IMR-90 (cell line): Measurements from ENCODE around the gene CCDC74B. TPM values are rescaled to one million over a fixed set of nuclear protein-coding genes. Genes with fewer than 3 reads are reported as not detected.
"Not testable (repeated sequence)": the region's sequence is repeated elsewhere in the genome, so short reads cannot be mapped to it uniquely, and the experiment has no call there.

Experiments
- ATAC-seq: fragments of 200-7000 bp; cut with Tn5 transposase; 2 replicates; pipeline ENCODE4 v1.9.1; 2020; ENCODE audit warnings: low read depth, mild to moderate bottlenecking, moderate library complexity
- BruUV-seq: library from RNA; stranded (reverse); fragments of 400-500 nt; replicated peaks from 2 replicates; lab custom pipeline; 2021; lab: Mats Ljungman, UMichigan
- CTCF ChIA-PET: fragments of 300-600 bp; formaldehyde crosslinking; extraction: SDS; loops from one replicate; lab custom pipeline; 2021; ENCODE audit warnings: antibody characterized with exemption; lab: Yijun Ruan, JAX
- POLR2A ChIA-PET: fragments of 300-600 bp; sonication (Branson Sonifier 250); formaldehyde crosslinking; loops from one replicate; lab custom pipeline; 2022; ENCODE audit warnings: antibody characterized with exemption; ENCODE audit not compliant: unreplicated experiment; lab: Charles Lee
- DNase-seq: peaks from one replicate; pipeline ENCODE4 v3.0.0; 2013
- H2AFZ ChIP-seq: replicated peaks from 2 replicates; pipeline ENCODE3; 2013; ENCODE audit warnings: low read length, mild to moderate bottlenecking; ENCODE audit not compliant: poor library complexity
- H2AK5ac ChIP-seq: 2 replicates; pipeline ENCODE4 v1.6.1; 2013; ENCODE audit warnings: low read depth, low read length, inconsistent platforms
- H2AK9ac ChIP-seq: replicated peaks from 2 replicates; pipeline ENCODE3; 2013; ENCODE audit warnings: mild to moderate bottlenecking, low read depth, low read length, moderate library complexity; ENCODE audit not compliant: poor library complexity
- H2BK120ac ChIP-seq: 2 replicates; pipeline ENCODE4 v1.6.1; 2013; ENCODE audit warnings: low read depth, low read length, inconsistent platforms
- H2BK15ac ChIP-seq: 3 replicates; pipeline ENCODE4 v1.6.1; 2013; ENCODE audit warnings: low read depth, low read length, inconsistent platforms
- H2BK20ac ChIP-seq: 2 replicates; pipeline ENCODE4 v1.6.1; 2013; ENCODE audit warnings: low read depth, mild to moderate bottlenecking, inconsistent platforms, low read length, moderate library complexity
- H2BK5ac ChIP-seq: 2 replicates; pipeline ENCODE4 v1.6.1; 2013; ENCODE audit warnings: mild to moderate bottlenecking, low read depth, low read length, inconsistent platforms; ENCODE audit not compliant: poor library complexity, severe bottlenecking
- H3K14ac ChIP-seq: replicated peaks from 2 replicates; pipeline ENCODE4 v1.6.1; 2013; ENCODE audit warnings: low read depth, low read length, inconsistent platforms
- H3K18ac ChIP-seq: 2 replicates; pipeline ENCODE4 v1.6.1; 2013; ENCODE audit warnings: low read depth, low read length, control low read depth
- H3K23ac ChIP-seq: 2 replicates; pipeline ENCODE4 v1.6.1; 2013; ENCODE audit warnings: low read depth, low read length, inconsistent platforms
- H3K27ac ChIP-seq: 2 replicates; pipeline ENCODE4 v1.5.1; 2013; ENCODE audit warnings: mild to moderate bottlenecking, control low read depth, low read length; ENCODE audit not compliant: insufficient read depth
- H3K27me3 ChIP-seq: 2 replicates; pipeline ENCODE4 v1.6.1; 2013; ENCODE audit warnings: low read length; ENCODE audit not compliant: control insufficient read depth, insufficient read depth
- H3K36me3 ChIP-seq: 2 replicates; pipeline ENCODE4 v1.6.1; 2013; ENCODE audit warnings: low read length, mixed read lengths; ENCODE audit not compliant: control insufficient read depth, insufficient read depth
- H3K4ac ChIP-seq: 2 replicates; pipeline ENCODE4 v1.6.1; 2013; ENCODE audit warnings: low read depth, low read length, inconsistent platforms
- H3K4me1 ChIP-seq: 2 replicates; pipeline ENCODE4 v1.6.1; 2013; ENCODE audit warnings: low read length, mixed read lengths; ENCODE audit not compliant: control insufficient read depth, insufficient read depth
- H3K4me2 ChIP-seq: 2 replicates; pipeline ENCODE4 v1.6.1; 2013; ENCODE audit warnings: low read depth, mild to moderate bottlenecking, control low read depth, low read length, moderate library complexity
- H3K4me3 ChIP-seq: 2 replicates; pipeline ENCODE4 v1.5.1; 2013; ENCODE audit warnings: low read depth, mild to moderate bottlenecking, control low read depth, low read length, moderate library complexity; ENCODE audit not compliant: insufficient read depth
- H3K56ac ChIP-seq: 2 replicates; pipeline ENCODE4 v1.6.1; 2013; ENCODE audit warnings: low read length, inconsistent platforms; ENCODE audit not compliant: insufficient read depth; ENCODE audit errors: extremely low read depth
- H3K79me1 ChIP-seq, 2 experiments: 2 replicates each; pipeline ENCODE4 v1.6.1; 2013; ENCODE audit warnings: low read length in 2 of 2, inconsistent platforms in 1 of 2, low read depth in 1 of 2
- H3K9ac ChIP-seq: 2 replicates; pipeline ENCODE4 v1.6.1; 2013; ENCODE audit warnings: low read depth, low read length, control low read depth
- H3K9me1 ChIP-seq: 2 replicates; pipeline ENCODE4 v1.6.1; 2013; ENCODE audit warnings: low read length, inconsistent platforms; ENCODE audit not compliant: insufficient read depth
- H3K9me3 ChIP-seq: 2 replicates; pipeline ENCODE4 v1.6.1; 2013; ENCODE audit warnings: low read length; ENCODE audit not compliant: control insufficient read depth, insufficient read depth
- H4K20me1 ChIP-seq: 2 replicates; pipeline ENCODE4 v1.6.1; 2013; ENCODE audit warnings: low read length, inconsistent platforms; ENCODE audit not compliant: insufficient read depth
- H4K5ac ChIP-seq: 2 replicates; pipeline ENCODE4 v1.6.1; 2013; ENCODE audit warnings: mild to moderate bottlenecking, low read depth, low read length, control low read depth
- H4K8ac ChIP-seq, 2 experiments: 2 replicates each; pipeline ENCODE4 v1.6.1; 2013; ENCODE audit warnings: low read depth in 2 of 2, low read length in 2 of 2, control low read depth in 1 of 2, inconsistent platforms in 1 of 2
- H4K91ac ChIP-seq: 2 replicates; pipeline ENCODE4 v1.6.1; 2013; ENCODE audit warnings: low read depth, low read length, inconsistent platforms; ENCODE audit not compliant: insufficient read depth
- WGBS, 2 experiments: methylation state at CpG; one replicate each; pipeline versions ENCODE4 v1.1.5 to v1.1.7; 2013; ENCODE audit warnings: missing lambda C conversion rate in 2 of 2; ENCODE audit not compliant: insufficient read length in 1 of 2; ENCODE audit errors: extremely low coverage in 2 of 2; 5-methylcytosine and 5-hydroxymethylcytosine counted together
- dilution Hi-C: fragments of 300-500 bp; cut with HindIII; formaldehyde crosslinking; loops from one replicate; pipeline ENCODE4 v1.14.3; 2018; ENCODE audit warnings: low sequenced_read_pairs; ENCODE audit not compliant: unreplicated experiment
- in situ Hi-C: fragments of 300-500 bp; cut with MboI; formaldehyde crosslinking; loops from 3 replicates; pipeline ENCODE4 v1.14.3; 2019; ENCODE audit warnings: low sequenced_read_pairs, inconsistent platforms, mixed read lengths
- intact Hi-C: fragments of 100-400 bp; cut with micrococcal nuclease; formaldehyde crosslinking; loops from 2 replicates; pipeline ENCODE4 v1.10.0; 2022
- polyA plus RNA-seq, 3 experiments: library from polyadenylated mRNA; depleted of rRNA; stranded (reverse); fragments of >200 nt; gene quantifications; 2 replicates each; pipeline ENCODE4 v1.2.3, GENCODE V29; 2012; ENCODE audit warnings: low replicate concordance in 1 of 3
- total RNA-seq: library from RNA; depleted of rRNA; stranded (reverse); fragments of >200 nt; gene quantifications from 2 replicates; pipeline ENCODE4 v1.2.3, GENCODE V29; 2012

CCDC74B gene
- total and polyA plus RNA-seq, 2 of the 4 experiments (the other 2 are of a cell fraction), result 3.9 to 8.4 TPM

GRCh38 chr2:130148515-130148914, 3.6 kb upstream of the CCDC74B start:
- dilution Hi-C loops, in situ Hi-C loops, H3K79me1 ChIP-seq, H3K18ac ChIP-seq, H3K9me1 ChIP-seq, H3K56ac ChIP-seq, H2BK15ac ChIP-seq, H3K23ac ChIP-seq, H3K4ac ChIP-seq, H2AK5ac ChIP-seq, H3K4me3 ChIP-seq, H4K8ac ChIP-seq, intact Hi-C loops, H2BK5ac ChIP-seq, BruUV-seq, CTCF ChIA-PET, ATAC-seq, H3K27me3 ChIP-seq, H2AK9ac ChIP-seq, H3K4me1 ChIP-seq, H2AFZ ChIP-seq, H3K9ac ChIP-seq, POLR2A ChIA-PET, H4K91ac ChIP-seq, H4K20me1 ChIP-seq, H3K14ac ChIP-seq, H3K9me3 ChIP-seq, H4K5ac ChIP-seq, H3K4me2 ChIP-seq, DNase-seq, H3K27ac ChIP-seq, H2BK120ac ChIP-seq, H2BK20ac ChIP-seq: not testable (repeated sequence)
- H3K36me3 ChIP-seq, result peaks cover 14% of the 10 kb centered on the region; the same call in 1 of the 2 replicates
- no CpG with 5 or more reads among the region's 6 CpGs for WGBS, 2 experiments

- H3K56ac ChIP-seq, H2BK15ac ChIP-seq, H4K91ac ChIP-seq, H3K23ac ChIP-seq, H3K4ac ChIP-seq, dilution Hi-C loops, H2AK5ac ChIP-seq, H3K9ac ChIP-seq, H2BK20ac ChIP-seq, POLR2A ChIA-PET, DNase-seq, H2AFZ ChIP-seq, H3K18ac ChIP-seq, H3K4me2 ChIP-seq, H3K4me3 ChIP-seq, ATAC-seq, H3K9me3 ChIP-seq, H3K79me1 ChIP-seq, H2BK5ac ChIP-seq, H3K14ac ChIP-seq, H4K5ac ChIP-seq, BruUV-seq, H2AK9ac ChIP-seq, CTCF ChIA-PET, intact Hi-C loops, H4K20me1 ChIP-seq, H3K27me3 ChIP-seq, H3K36me3 ChIP-seq, H4K8ac ChIP-seq, H3K27ac ChIP-seq, in situ Hi-C loops, H3K4me1 ChIP-seq, H2BK120ac ChIP-seq, H3K9me1 ChIP-seq: not testable (repeated sequence)
- 89% methylated on average over 3 of the region's 28 CpGs; no CpG with 5 or more reads in 1 of the 2 experiments for WGBS, 2 experiments
These were observed 1.5 kb downstream of the CCDC74B start for GRCh38 chr2:130143266-130144039.
